Superior temporal gyrus (tissue), 1 donor: ENCODE data around the gene SNX6.
"Not testable (repeated sequence)": the region's sequence is repeated elsewhere in the genome, so short reads cannot be mapped to it uniquely, and the experiment has no call there.

Experiments used
- DNase-seq: peaks from one replicate; pipeline ENCODE4 v3.0.0-alpha.2; 2016; ENCODE audit errors: extremely low spot score

Gene SNX6

DNA sequence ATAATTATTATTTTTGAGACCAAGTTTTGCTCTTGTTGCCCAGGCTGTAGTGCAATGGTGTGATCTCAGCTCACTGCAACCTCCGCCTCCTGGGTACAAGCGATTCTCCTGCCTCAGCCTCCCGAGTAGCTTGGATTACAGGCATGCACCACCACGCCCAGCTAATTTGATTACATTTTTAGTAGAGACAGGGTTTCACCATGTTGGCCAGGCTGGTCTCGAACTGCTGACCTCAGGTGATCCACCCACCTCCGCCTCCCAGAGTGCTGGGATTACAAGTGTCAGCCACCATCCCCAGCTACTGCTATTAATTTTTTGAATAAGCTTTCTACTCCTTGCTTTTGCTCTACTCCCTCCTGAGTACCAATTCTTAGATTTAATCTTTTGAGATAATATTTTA is 108.9 kb downstream of the SNX6 start:
- DNase-seq: not testable (repeated sequence)

DNA sequence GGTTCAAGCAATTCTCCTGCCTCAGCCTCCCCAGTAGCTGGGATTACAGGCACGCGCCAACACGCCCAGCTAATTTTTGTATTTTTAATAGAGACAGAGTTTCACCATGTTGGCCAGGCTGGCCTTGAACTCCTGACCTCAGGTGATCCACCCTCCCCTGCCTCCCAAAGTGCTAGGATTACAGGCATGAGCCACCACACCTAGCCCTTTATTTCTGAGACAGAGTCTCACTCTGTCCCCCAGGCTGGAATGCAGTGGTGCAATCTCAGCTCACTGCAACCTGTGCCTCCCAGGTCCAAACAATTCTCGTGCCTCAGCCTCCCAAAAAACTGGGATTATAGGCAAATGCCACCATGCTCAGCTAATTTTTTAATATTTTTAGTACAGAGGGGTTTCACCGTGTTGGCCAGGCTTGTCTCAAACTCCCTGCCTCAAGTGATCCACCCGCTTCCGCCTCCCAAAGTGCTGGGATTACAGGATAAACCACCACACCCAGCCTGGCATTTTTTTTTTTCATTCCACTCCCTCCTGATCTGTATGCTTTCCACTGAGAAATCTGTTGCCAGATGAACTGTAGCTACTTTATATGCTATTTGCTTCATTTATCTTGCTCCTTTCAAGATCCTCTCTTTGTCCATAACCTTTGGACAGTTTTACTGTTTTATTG is 109.5 kb downstream of the SNX6 start:
- DNase-seq: not testable (repeated sequence)
